Limb (tissue), 2 donors: ENCODE results near the gene FNBP1L.
A peak's percentile ranks its signal among the peaks of the same experiment; 100 is the strongest.
"Not testable (repeated sequence)": the region's sequence is repeated elsewhere in the genome, so short reads cannot be mapped to it uniquely, and the experiment has no call there.

Source experiments
- DNase-seq, 2 donors: peaks; one replicate each; pipeline ENCODE4 v3.0.0-alpha.2; 2016; ENCODE audit errors: extremely low spot score in 2 of 2

The FNBP1L gene

GRCh38 chr1:93442741-93443140, 5.2 kb upstream of the FNBP1L start:
- no peak for DNase-seq

GRCh38 chr1:93443454-93443853, 4.5 kb upstream of the FNBP1L start:
- no peak for DNase-seq

DNA sequence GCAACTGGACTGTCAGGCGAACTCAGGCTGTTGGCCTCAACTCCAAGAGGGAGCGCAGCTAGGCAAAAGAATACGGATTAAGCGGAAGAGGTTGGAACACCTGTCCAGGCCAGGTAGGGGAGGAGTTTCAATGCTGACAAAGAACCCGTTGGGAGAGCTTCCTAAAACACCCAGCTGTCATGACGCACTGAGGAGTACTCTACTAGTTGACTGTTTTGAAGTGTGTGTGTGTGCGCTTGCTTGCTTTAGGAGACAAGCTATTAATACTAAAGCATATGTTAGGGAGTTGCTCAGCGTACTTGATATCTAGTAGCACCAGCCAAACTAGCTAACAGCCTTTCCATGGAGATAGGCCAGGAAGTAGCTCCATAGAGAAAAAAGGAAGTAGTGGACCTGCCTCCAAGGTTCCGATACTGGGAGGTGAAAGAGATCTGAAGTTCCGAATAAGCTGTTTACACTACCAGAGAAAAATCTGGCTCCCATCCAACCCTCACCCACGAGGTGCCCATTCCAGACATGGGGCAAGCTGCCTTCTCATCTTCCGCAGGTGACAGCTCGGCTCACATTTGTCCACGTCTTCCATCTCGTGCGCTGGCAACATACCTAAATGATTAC, 974 bp upstream of the FNBP1L start:
- peak in 1 of 2 donors; percentile 10 for DNase-seq

DNA sequence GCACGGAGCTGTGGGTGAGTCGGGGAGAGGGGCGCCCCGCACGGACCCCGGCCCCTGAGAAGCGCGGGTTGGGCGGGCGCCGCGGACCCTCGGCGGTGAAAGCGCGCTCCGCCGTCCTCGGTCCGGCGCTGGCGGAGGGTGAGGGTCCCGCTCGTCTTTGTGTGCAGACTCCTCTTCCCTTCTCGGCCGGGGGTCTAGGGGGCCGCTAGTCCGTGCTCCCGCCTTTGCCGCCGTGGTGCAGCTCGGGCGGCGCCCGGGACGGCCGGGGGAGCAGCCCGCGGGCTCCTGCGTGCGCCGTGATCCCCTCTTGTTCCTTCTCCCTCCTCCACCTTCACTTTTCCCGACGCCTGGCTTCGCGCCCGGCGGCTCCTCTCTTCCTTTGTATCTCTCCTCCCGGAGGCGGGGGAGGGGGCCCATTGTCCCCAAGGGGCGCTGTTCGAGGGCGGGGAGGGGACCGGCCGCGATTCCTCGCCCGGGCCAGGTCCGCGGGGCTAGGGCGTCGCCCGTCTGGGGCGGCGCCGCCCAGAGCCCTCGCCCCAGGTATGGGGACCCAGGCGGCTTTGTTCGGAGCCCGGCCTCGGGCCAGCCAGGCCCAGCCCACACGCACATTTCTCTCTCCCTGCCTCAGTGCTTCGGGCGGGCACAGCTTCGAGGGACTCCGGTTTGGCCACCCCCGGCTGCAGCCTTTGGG, 519 bp downstream of the FNBP1L start:
- DNase-seq, result peak in 1 of 2 donors; percentile 83

GRCh38 chr1:93448983-93449804, 1.3 kb downstream of the FNBP1L start:
- peak in 1 of 2 donors; percentile 51 for DNase-seq

DNA sequence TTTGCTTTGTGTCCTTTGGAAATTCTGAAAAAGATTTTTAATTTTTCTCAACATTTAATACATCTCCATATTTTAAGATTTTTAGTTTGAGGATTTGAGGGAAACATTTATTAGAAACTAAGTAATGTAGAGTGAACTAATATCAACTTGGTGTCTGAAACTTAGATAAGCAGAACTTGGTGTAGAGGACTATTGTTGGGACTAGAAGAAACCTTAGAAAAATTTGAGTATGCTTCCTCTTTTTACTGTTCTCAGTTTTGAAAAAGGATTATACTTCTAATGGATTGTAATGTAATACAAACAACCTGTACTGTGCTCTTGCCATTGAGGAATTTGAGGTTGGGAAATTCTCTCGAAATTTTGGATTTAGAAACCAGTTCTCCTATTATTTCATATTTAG, 2.4 kb downstream of the FNBP1L start:
- no peak for DNase-seq

GRCh38 chr1:93453911-93454310, 6.0 kb downstream of the FNBP1L start:
- no peak for DNase-seq

DNA sequence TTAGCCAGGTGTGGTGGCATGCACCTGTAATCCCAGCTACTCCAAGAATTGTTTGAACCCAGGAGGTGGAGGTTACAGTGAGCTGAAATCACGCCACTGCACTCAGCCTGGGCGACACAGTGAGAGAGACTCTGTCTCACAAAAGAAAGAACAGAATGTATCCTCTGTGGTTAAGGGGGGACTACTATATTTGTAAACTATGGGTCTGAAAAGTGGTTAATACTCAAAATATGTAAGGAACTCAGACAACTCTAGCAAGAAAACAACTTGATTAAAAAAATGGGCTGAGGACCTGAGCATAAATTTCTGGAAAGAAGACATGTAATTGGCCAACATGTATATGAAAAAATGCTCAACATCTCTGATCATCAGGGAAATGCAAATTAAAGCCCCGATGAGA, 11.2 kb downstream of the FNBP1L start:
- no peak for DNase-seq

DNA sequence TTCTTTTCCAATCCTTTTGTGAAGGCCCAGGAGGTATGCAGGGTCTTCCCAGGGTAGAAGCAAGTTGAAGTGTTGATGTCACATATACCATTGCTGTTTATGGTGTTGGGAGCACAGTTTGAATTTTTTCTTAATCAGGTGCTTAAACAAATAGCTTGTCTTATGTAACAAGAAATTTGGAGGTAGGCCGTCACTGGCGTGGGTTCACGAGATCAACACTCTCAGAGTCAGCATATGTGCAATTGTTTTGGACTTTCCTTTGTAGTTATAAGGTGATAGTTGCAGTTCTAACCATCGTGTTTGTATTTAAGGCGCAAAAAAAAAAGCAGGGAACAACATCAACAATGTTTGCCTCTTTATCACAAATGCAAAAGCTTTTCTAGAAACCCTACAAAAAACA, 13.3 kb downstream of the FNBP1L start:
- no peak for DNase-seq

DNA sequence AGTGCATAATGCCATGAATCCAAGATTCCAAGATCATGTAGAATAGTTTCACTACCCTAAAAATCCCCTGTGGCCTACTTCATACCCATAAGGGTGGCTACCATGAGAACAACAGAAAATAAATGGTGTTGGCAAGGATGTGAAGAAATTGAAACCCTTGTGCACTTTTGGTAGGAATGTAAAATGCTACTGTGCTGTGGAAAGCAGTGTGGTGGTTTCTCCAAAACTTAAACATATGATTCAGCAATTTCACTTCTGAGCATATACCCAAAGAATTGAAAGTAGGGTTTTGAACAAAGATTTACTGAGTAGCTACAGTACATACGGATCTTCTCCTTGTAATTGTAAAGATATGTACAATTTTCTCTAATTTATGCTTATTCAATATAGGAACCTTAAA, 16.0 kb downstream of the FNBP1L start:
- no peak for DNase-seq

- DNase-seq, result not testable (repeated sequence)
These were observed 17.6 kb downstream of the FNBP1L start for GRCh38 chr1:93465371-93466082.

GRCh38 chr1:93467606-93468005, 19.7 kb downstream of the FNBP1L start:
- DNase-seq, result no peak

DNA sequence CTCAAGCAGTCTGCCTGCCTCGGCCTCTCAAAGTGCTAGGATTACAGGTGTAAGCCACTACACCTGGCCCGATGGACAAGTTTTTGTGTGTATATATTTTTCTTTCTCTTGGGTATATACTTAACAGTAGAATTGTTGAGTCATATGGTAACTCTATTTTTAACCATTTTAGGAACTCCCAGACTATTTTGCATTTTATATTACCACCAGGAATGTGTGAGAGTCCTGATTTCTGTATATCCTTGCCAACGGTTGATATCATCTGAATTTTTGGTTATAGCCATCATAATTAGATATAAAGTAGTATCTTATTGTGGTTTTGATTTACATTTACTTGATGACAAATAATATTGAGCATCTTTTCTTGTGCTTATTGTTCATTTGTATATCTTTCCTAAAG, 20.7 kb downstream of the FNBP1L start:
- no peak for DNase-seq

GRCh38 chr1:93469223-93469622, 21.3 kb downstream of the FNBP1L start:
- DNase-seq, result not testable (repeated sequence)

- DNase-seq, result no peak
These were observed 23.4 kb downstream of the FNBP1L start for GRCh38 chr1:93471284-93471683.

GRCh38 chr1:93471911-93472310, 24.0 kb downstream of the FNBP1L start:
- DNase-seq, result no peak

GRCh38 chr1:93474321-93474720, 26.4 kb downstream of the FNBP1L start:
- DNase-seq, result no peak

GRCh38 chr1:93475681-93476080, 27.8 kb downstream of the FNBP1L start:
- no peak for DNase-seq

GRCh38 chr1:93479133-93479745, 31.3 kb downstream of the FNBP1L start:
- not testable (repeated sequence) for DNase-seq

- DNase-seq, result not testable (repeated sequence)
These were observed 34.0 kb downstream of the FNBP1L start for GRCh38 chr1:93481899-93482298.

- DNase-seq, result no peak
These were observed 35.3 kb downstream of the FNBP1L start for GRCh38 chr1:93483200-93483599.
